Hepatocyte (in vitro differentiated cells): ENCODE data around the gene MSANTD1. TPM values are rescaled to one million over a fixed set of nuclear protein-coding genes. Genes with fewer than 3 reads are reported as not detected.
A peak's percentile ranks its signal among the peaks of the same experiment; 100 is the strongest.

Experiments used
- DNase-seq: peaks from one replicate; pipeline ENCODE4 v3.0.0-alpha.2; 2016; ENCODE audit warnings: low spot score
- H2AFZ ChIP-seq: fragments of 200-600 bp; sonication (generic); 2 replicates; pipeline ENCODE4 v1.6.0; 2016; ENCODE audit warnings: antibody characterized with exemption, mild to moderate bottlenecking
- H3K27ac ChIP-seq: fragments of 200-600 bp; sonication (generic); 2 replicates; pipeline ENCODE4 v1.5.1; 2016; ENCODE audit warnings: mild to moderate bottlenecking
- H3K27me3 ChIP-seq: fragments of 200-600 bp; sonication (generic); 2 replicates; pipeline ENCODE4 v1.6.1; 2016
- H3K36me3 ChIP-seq: fragments of 200-600 bp; sonication (generic); replicated peaks from 2 replicates; pipeline ENCODE4 v1.5.1; 2016; ENCODE audit warnings: low read depth; ENCODE audit not compliant: insufficient read depth
- H3K4me1 ChIP-seq: fragments of 200-600 bp; sonication (generic); 2 replicates; pipeline ENCODE4 v1.5.1; 2016; ENCODE audit warnings: mild to moderate bottlenecking, moderate library complexity; ENCODE audit not compliant: insufficient read depth
- H3K4me2 ChIP-seq: fragments of 200-600 bp; sonication (generic); 2 replicates; pipeline ENCODE4 v1.6.0; 2016
- H3K4me3 ChIP-seq: fragments of 200-600 bp; sonication (generic); 2 replicates; pipeline ENCODE4 v1.5.1; 2016; ENCODE audit warnings: mild to moderate bottlenecking
- H3K79me2 ChIP-seq: fragments of 200-600 bp; sonication (generic); 2 replicates; pipeline ENCODE4 v1.6.0; 2017; ENCODE audit warnings: mild to moderate bottlenecking
- H3K9me2 ChIP-seq: fragments of 200-600 bp; sonication (generic); replicated peaks from 2 replicates; pipeline ENCODE4 v1.6.0; 2017; ENCODE audit warnings: mild to moderate bottlenecking; ENCODE audit not compliant: insufficient read depth
- H3K9me3 ChIP-seq: fragments of 200-600 bp; sonication (generic); 2 replicates; pipeline ENCODE4 v1.5.1; 2016; ENCODE audit warnings: low read depth, mild to moderate bottlenecking
- H4K20me1 ChIP-seq: fragments of 200-600 bp; sonication (generic); 2 replicates; pipeline ENCODE4 v1.6.0; 2016; ENCODE audit warnings: mild to moderate bottlenecking; ENCODE audit not compliant: insufficient read depth, poor library complexity, severe bottlenecking
- EZH2 ChIP-seq: fragments of 200-600 bp; sonication (generic); IDR thresholded peaks from 2 replicates; pipeline ENCODE4 v1.6.1; 2016; ENCODE audit warnings: antibody characterized with exemption, mild to moderate bottlenecking, borderline replicate concordance
- EZH2phosphoT487 ChIP-seq: fragments of 200-600 bp; sonication (generic); IDR thresholded peaks from one replicate; pipeline ENCODE4 v1.6.1; 2018; ENCODE audit warnings: antibody characterized with exemption, mild to moderate bottlenecking, low read depth, moderate library complexity; ENCODE audit not compliant: unreplicated experiment, severe bottlenecking
- WGBS: methylation state at CpG from one replicate; pipeline ENCODE4 v1.1.6; 2016; ENCODE audit warnings: low lambda C conversion rate; ENCODE audit errors: missing lambda C conversion rate; 5-methylcytosine and 5-hydroxymethylcytosine counted together
- polyA plus RNA-seq: library from polyadenylated mRNA; unstranded; fragments of >200 nt; fragmentation: Nextera tagmentation; extraction: Ambion mirVana; gene quantifications from 2 replicates; pipeline ENCODE4 v1.2.1, GENCODE V29; 2016
- total RNA-seq: library from RNA; depleted of rRNA; stranded (reverse); fragments of >200 nt; gene quantifications from 2 replicates; pipeline ENCODE4 v1.2.3, GENCODE V29; 2014
- TF ChIP-seq, protein P1 (sequence below): fragments of 200-600 bp; sonication (generic); IDR thresholded peaks from 2 replicates; pipeline ENCODE4 v1.5.1; 2016; ENCODE audit warnings: antibody characterized with exemption, mild to moderate bottlenecking; ENCODE audit not compliant: poor library complexity

MSANTD1 gene
- total and polyA plus RNA-seq, 2 experiments from 2014 or later: 0.51 to 0.57 TPM

GRCh38 chr4:3212391-3213105 is 36.4 kb upstream of the MSANTD1 start:
- H3K4me1 ChIP-seq: peaks cover 11% of the 10 kb centered on the region
- no peaks in the 10 kb centered on the region for H3K9me2 ChIP-seq
- no peaks in the 10 kb centered on the region for H3K9me3 ChIP-seq
- TF ChIP-seq EZH2phosphoT487: no peak
- TF ChIP-seq EZH2: no peak
- TF ChIP-seq, protein P1, sequence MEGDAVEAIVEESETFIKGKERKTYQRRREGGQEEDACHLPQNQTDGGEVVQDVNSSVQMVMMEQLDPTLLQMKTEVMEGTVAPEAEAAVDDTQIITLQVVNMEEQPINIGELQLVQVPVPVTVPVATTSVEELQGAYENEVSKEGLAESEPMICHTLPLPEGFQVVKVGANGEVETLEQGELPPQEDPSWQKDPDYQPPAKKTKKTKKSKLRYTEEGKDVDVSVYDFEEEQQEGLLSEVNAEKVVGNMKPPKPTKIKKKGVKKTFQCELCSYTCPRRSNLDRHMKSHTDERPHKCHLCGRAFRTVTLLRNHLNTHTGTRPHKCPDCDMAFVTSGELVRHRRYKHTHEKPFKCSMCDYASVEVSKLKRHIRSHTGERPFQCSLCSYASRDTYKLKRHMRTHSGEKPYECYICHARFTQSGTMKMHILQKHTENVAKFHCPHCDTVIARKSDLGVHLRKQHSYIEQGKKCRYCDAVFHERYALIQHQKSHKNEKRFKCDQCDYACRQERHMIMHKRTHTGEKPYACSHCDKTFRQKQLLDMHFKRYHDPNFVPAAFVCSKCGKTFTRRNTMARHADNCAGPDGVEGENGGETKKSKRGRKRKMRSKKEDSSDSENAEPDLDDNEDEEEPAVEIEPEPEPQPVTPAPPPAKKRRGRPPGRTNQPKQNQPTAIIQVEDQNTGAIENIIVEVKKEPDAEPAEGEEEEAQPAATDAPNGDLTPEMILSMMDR: no peak
- no peak overlapping the region for H3K27ac ChIP-seq
- H3K4me3 ChIP-seq: no peak overlapping the region
- H3K27me3 ChIP-seq: no peaks in the 10 kb centered on the region
- no peak overlapping the region for H2AFZ ChIP-seq
- H3K36me3 ChIP-seq: no peaks in the 10 kb centered on the region
- no peaks in the 10 kb centered on the region for H3K79me2 ChIP-seq
- 93% methylated on average over 12 of the region's 12 CpGs for WGBS
- H3K4me2 ChIP-seq: no peak overlapping the region
- H4K20me1 ChIP-seq: no peaks in the 10 kb centered on the region
- DNase-seq: no peak

DNA sequence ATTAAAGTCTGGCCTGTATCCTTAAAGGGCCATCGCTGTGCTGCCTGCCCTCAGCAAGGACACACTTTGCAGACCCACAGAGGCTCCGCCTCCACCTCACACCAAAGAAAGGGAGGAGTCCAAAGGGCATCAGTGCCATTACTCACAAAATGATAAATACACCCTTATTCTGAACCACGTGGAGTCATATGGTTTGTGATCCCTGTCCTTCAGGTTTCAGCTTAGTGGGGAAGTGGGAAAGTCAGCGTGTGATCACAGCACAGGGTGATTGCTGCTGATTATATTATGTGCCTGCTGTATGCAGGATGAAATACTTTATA is 35.9 kb upstream of the MSANTD1 start:
- H2AFZ ChIP-seq: no peak overlapping the region
- no peaks in the 10 kb centered on the region for H3K79me2 ChIP-seq
- no peaks in the 10 kb centered on the region for H3K9me2 ChIP-seq
- H3K4me2 ChIP-seq: no peak overlapping the region
- H4K20me1 ChIP-seq: no peaks in the 10 kb centered on the region
- H3K4me1 ChIP-seq: peaks cover 6% of the 10 kb centered on the region
- H3K27me3 ChIP-seq: no peaks in the 10 kb centered on the region
- H3K27ac ChIP-seq: no peak overlapping the region
- no peak overlapping the region for H3K4me3 ChIP-seq
- 91% methylated on average over 4 of the region's 4 CpGs for WGBS
- no peaks in the 10 kb centered on the region for H3K36me3 ChIP-seq
- TF ChIP-seq, protein P1: no peak
- no peak for TF ChIP-seq EZH2
- TF ChIP-seq EZH2phosphoT487: no peak
- no peaks in the 10 kb centered on the region for H3K9me3 ChIP-seq
- peak; percentile 43 for DNase-seq

DNA sequence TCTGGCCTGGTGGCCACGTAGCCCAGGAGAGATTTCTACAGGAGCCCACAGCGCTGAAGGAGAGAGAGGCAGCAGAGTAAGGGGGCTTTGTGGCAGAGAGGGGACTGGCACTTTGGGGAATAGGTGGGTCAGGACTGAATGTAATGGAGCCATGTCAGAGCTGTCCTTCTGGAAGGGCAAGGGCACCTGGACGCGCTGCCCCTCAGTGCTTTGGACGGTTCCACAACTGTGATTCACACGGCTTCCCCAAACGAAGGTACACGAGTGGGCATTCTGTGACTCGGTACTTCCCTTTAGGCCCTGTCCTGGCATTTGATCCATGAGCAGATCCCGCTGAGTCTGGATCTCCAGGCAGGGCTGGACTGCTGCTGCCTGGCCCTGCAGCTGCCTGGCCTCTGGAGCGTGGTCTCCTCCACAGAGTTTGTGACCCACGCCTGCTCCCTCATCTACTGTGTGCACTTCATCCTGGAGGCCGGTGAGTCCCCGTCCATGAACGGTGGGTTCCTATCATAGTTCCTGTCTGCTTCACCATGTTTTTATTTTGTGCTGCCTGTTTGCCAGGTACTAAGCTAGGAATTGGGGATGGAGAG is 35.2 kb upstream of the MSANTD1 start:
- Histone ChIP-seq H3K4me3 (no peak overlapping the region), H3K9me3 (no peaks in the 10 kb centered on the region), H3K36me3 (no peaks in the 10 kb centered on the region), H2AFZ (no peak overlapping the region), H3K79me2 (no peaks in the 10 kb centered on the region), H3K9me2 (no peaks in the 10 kb centered on the region), H3K4me2 (no peak overlapping the region), H3K27ac (no peak overlapping the region), H4K20me1 (no peaks in the 10 kb centered on the region), H3K27me3 (no peaks in the 10 kb centered on the region), H3K4me1 (no peaks in the 10 kb centered on the region)
- WGBS: 95% methylated on average over 15 of the region's 15 CpGs
- TF ChIP-seq EZH2phosphoT487: no peak
- no peak for DNase-seq

DNA sequence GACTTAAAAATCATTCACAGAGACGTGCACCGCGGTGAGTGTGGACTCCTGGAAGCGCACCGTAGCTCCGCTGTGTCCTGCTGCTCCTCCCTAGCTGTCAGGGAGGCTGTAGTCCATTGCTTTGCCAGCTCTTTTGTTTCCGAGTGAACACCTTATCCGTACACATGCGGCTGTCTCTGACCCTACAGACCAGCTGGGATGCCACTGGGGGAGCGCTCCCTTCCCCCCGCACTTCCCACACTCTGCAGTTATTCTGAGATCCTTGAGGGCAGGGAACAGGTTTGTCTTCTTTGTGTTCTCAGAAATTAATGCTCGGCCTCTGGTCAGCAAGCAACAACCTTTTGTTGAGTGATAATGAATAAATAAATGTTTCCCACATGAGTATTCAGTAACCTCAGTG is 33.7 kb upstream of the MSANTD1 start:
- no peak overlapping the region for H3K27ac ChIP-seq
- no peaks in the 10 kb centered on the region for H3K9me2 ChIP-seq
- DNase-seq: no peak
- no peaks in the 10 kb centered on the region for H3K4me1 ChIP-seq
- H3K9me3 ChIP-seq: no peaks in the 10 kb centered on the region
- H3K79me2 ChIP-seq: no peaks in the 10 kb centered on the region
- TF ChIP-seq, protein P1: no peak
- TF ChIP-seq EZH2phosphoT487: no peak
- H3K27me3 ChIP-seq: no peaks in the 10 kb centered on the region
- H3K36me3 ChIP-seq: no peaks in the 10 kb centered on the region
- no peak overlapping the region for H3K4me3 ChIP-seq
- WGBS: 85% methylated on average over 12 of the region's 12 CpGs
- no peak overlapping the region for H2AFZ ChIP-seq
- no peak overlapping the region for H3K4me2 ChIP-seq
- H4K20me1 ChIP-seq: no peaks in the 10 kb centered on the region
